Coronary artery (tissue), 2 donors: ENCODE results near the gene CTBP1.
A peak's percentile ranks its signal among the peaks of the same experiment; 100 is the strongest.

ENCODE experiments used
- DNase-seq: peaks from one replicate; pipeline ENCODE4 v3.0.0-alpha.2; 2017; ENCODE audit warnings: low spot score
- H3K27ac ChIP-seq, 2 donors: fragments of 200-600 bp; sonication (generic); one replicate each; pipeline ENCODE4 v1.5.1; 2016 to 2019
- H3K4me3 ChIP-seq: fragments of 200-600 bp; sonication (generic); 2 replicates; pipeline ENCODE4 v1.5.1; 2016; ENCODE audit warnings: mild to moderate bottlenecking, moderate library complexity
- CTCF ChIP-seq: fragments of 200-600 bp; sonication (generic); IDR thresholded peaks from one replicate; pipeline ENCODE4 v1.5.1; 2019; ENCODE audit warnings: antibody characterized with exemption

CTBP1 gene

GRCh38 chr4:1215141-1216075, 33.5 kb downstream of the CTBP1 start:
- no peak for DNase-seq
- Histone ChIP-seq H3K4me3 (no peak overlapping the region), H3K27ac (no peak overlapping the region)
- TF ChIP-seq CTCF = no peak

GRCh38 chr4:1214101-1215095, 34.5 kb downstream of the CTBP1 start:
- Histone ChIP-seq H3K4me3 (no peak overlapping the region), H3K27ac (no peak overlapping the region)
- DNase-seq = no peak
- TF ChIP-seq CTCF = no peak

- DNase-seq = no peak
- Histone ChIP-seq H3K27ac (peak overlapping the region in 1 of 2 donors; percentile 81), H3K4me3 (no peak overlapping the region)
- TF ChIP-seq CTCF = no peak
Measured at GRCh38 chr4:1213336-1213995, 35.5 kb downstream of the CTBP1 start.

GRCh38 chr4:1212546-1213335, 36.2 kb downstream of the CTBP1 start:
- Histone ChIP-seq H3K4me3 (no peak overlapping the region), H3K27ac (peak overlapping the region; percentile 43 to 81)
- DNase-seq = no peak
- TF ChIP-seq CTCF = no peak

GRCh38 chr4:1211891-1212545, 36.9 kb downstream of the CTBP1 start:
- TF ChIP-seq CTCF = no peak
- peak overlapping the region; percentile 7 for H3K4me3 ChIP-seq
- H3K27ac ChIP-seq = peak overlapping the region; percentile 43 to 81
- DNase-seq = no peak
